ENCODE results near the gene FAT4. TPM values are rescaled to one million over a fixed set of nuclear protein-coding genes. Genes with fewer than 3 reads are reported as not detected.

The FAT4 gene
- total RNA-seq, 1 donor from 2014 or later, result 77.2 TPM

Small RNA genes within 50 kb of the gene (small RNA-seq; reads per million reads assigned to genes)
- not detected for gene RF00019 (ENCODE audit: low replicate concordance)
